Fibroblast of gingiva (primary cell): ENCODE data around the gene NFKB1.
A peak's percentile ranks its signal among the peaks of the same experiment; 100 is the strongest.
"Not testable (repeated sequence)": the region's sequence is repeated elsewhere in the genome, so short reads cannot be mapped to it uniquely, and the experiment has no call there.

Experiments
- DNase-seq: peaks from one replicate; pipeline ENCODE4 v3.0.0-alpha.2; 2011; ENCODE audit warnings: low read depth

The NFKB1 gene

GRCh38 chr4:102500696-102501446 lies at the start of gene NFKB1:
TSS of gene NFKB1 (plus strand) at chr4:102501359. CDS start at chr4:102525519, 24,160 bp downstream.
- DNase-seq, result peak; percentile 79

GRCh38 chr4:102452854-102453253 lies 48.3 kb upstream of the NFKB1 start:
- no peak for DNase-seq

- no peak for DNase-seq
Observed at GRCh38 chr4:102453827-102454226, 47.3 kb upstream of the NFKB1 start.

- DNase-seq, result no peak
Observed at GRCh38 chr4:102454268-102454667, 46.9 kb upstream of the NFKB1 start.

GRCh38 chr4:102454981-102455685 lies 46.0 kb upstream of the NFKB1 start:
- DNase-seq, result no peak

GRCh38 chr4:102455750-102456149 lies 45.4 kb upstream of the NFKB1 start:
- DNase-seq, result no peak

GRCh38 chr4:102466298-102466697 lies 34.9 kb upstream of the NFKB1 start:
- no peak for DNase-seq

GRCh38 chr4:102469806-102470205 lies 31.4 kb upstream of the NFKB1 start:
- no peak for DNase-seq

- no peak for DNase-seq
Observed at GRCh38 chr4:102472441-102473013, 28.6 kb upstream of the NFKB1 start.

GRCh38 chr4:102473476-102473875 lies 27.7 kb upstream of the NFKB1 start:
- DNase-seq, result no peak

GRCh38 chr4:102474736-102475504 lies 26.2 kb upstream of the NFKB1 start:
- no peak for DNase-seq

- DNase-seq, result peak; percentile 24
Observed at GRCh38 chr4:102477657-102478056, 23.5 kb upstream of the NFKB1 start.

- no peak for DNase-seq
Observed at GRCh38 chr4:102478186-102478585, 23.0 kb upstream of the NFKB1 start.

- not testable (repeated sequence) for DNase-seq
Observed at GRCh38 chr4:102479832-102480231, 21.3 kb upstream of the NFKB1 start.

GRCh38 chr4:102483120-102483519 lies 18.0 kb upstream of the NFKB1 start:
- DNase-seq, result no peak

GRCh38 chr4:102483990-102484692 lies 17.0 kb upstream of the NFKB1 start:
- DNase-seq, result not testable (repeated sequence)

GRCh38 chr4:102492531-102493241 lies 8.5 kb upstream of the NFKB1 start:
- no peak for DNase-seq

- DNase-seq, result no peak
Observed at GRCh38 chr4:102493257-102493656, 7.9 kb upstream of the NFKB1 start.

GRCh38 chr4:102493794-102494193 lies 7.4 kb upstream of the NFKB1 start:
- DNase-seq, result no peak

GRCh38 chr4:102494603-102495002 lies 6.6 kb upstream of the NFKB1 start:
- no peak for DNase-seq

GRCh38 chr4:102497986-102498385 lies 3.2 kb upstream of the NFKB1 start:
- DNase-seq, result no peak
